DND-41 (cell line): ENCODE measurements around the gene HSD17B7.
A peak's percentile ranks its signal among the peaks of the same experiment; 100 is the strongest.

Experiments used
- ATAC-seq: fragments of 200-7000 bp; cut with Tn5 transposase; 3 replicates; pipeline ENCODE4 v1.9.1; 2021; ENCODE audit warnings: low read depth; ENCODE audit not compliant: insufficient read depth
- DNase-seq: peaks from one replicate; pipeline ENCODE4 v3.0.0-alpha.2; 2020
- H2AFZ ChIP-seq: 2 replicates; pipeline ENCODE4 v1.6.0; 2012; ENCODE audit warnings: low read depth, low read length
- H3K27ac ChIP-seq: 2 replicates; pipeline ENCODE4 v1.5.1; 2012; ENCODE audit warnings: low read length, inconsistent platforms
- H3K27me3 ChIP-seq: fragments of 200-600 bp; sonication (generic); 2 replicates; pipeline ENCODE4 v1.6.0; 2012; ENCODE audit warnings: low read length, mild to moderate bottlenecking, inconsistent platforms; ENCODE audit not compliant: insufficient read depth, poor library complexity
- H3K36me3 ChIP-seq: 2 replicates; pipeline ENCODE4 v1.5.1; 2012; ENCODE audit warnings: low read length, inconsistent platforms; ENCODE audit not compliant: insufficient read depth
- H3K4me1 ChIP-seq: 2 replicates; pipeline ENCODE4 v1.5.1; 2012; ENCODE audit warnings: mild to moderate bottlenecking, low read length; ENCODE audit not compliant: insufficient read depth
- H3K4me2 ChIP-seq: 2 replicates; pipeline ENCODE4 v1.6.0; 2012; ENCODE audit warnings: mild to moderate bottlenecking, moderate library complexity, low read length, inconsistent platforms; ENCODE audit not compliant: insufficient read depth
- H3K4me3 ChIP-seq, 2 experiments: fragments of 200-600 bp in 1 of 2; shearing (Covaris generic) in 1 of 2; 2 replicates each; pipeline ENCODE4 v1.5.1; 2012 to 2016; ENCODE audit warnings: inconsistent platforms in 2 of 2, low read length in 2 of 2, mild to moderate bottlenecking in 2 of 2, low read depth in 1 of 2, moderate library complexity in 1 of 2
- H3K79me2 ChIP-seq: 2 replicates; pipeline ENCODE4 v1.6.0; 2012; ENCODE audit warnings: low read length, inconsistent platforms; ENCODE audit not compliant: insufficient read depth
- H3K9ac ChIP-seq: 2 replicates; pipeline ENCODE4 v1.6.0; 2012; ENCODE audit warnings: low read depth, mild to moderate bottlenecking, inconsistent platforms, low read length, moderate library complexity
- H3K9me3 ChIP-seq: 2 replicates; pipeline ENCODE4 v1.5.1; 2012; ENCODE audit warnings: low read length, moderate library complexity, mild to moderate bottlenecking, inconsistent platforms; ENCODE audit not compliant: insufficient read depth, severe bottlenecking
- H4K20me1 ChIP-seq: 2 replicates; pipeline ENCODE4 v1.6.0; 2012; ENCODE audit warnings: low read length; ENCODE audit not compliant: insufficient read depth
- EZH2 ChIP-seq: IDR thresholded peaks from 3 replicates; pipeline ENCODE4 v1.6.1; 2012; ENCODE audit warnings: borderline replicate concordance, low read depth, mild to moderate bottlenecking, moderate library complexity, low read length, inconsistent platforms; ENCODE audit not compliant: severe bottlenecking
- TF ChIP-seq, protein P1 (sequence below): IDR thresholded peaks from 2 replicates; pipeline ENCODE4 v1.5.1; 2012; ENCODE audit warnings: borderline replicate concordance, low read length, moderate library complexity, mild to moderate bottlenecking; ENCODE audit not compliant: poor library complexity, severe bottlenecking; ENCODE audit errors: extremely low read depth

HSD17B7 gene

DNA sequence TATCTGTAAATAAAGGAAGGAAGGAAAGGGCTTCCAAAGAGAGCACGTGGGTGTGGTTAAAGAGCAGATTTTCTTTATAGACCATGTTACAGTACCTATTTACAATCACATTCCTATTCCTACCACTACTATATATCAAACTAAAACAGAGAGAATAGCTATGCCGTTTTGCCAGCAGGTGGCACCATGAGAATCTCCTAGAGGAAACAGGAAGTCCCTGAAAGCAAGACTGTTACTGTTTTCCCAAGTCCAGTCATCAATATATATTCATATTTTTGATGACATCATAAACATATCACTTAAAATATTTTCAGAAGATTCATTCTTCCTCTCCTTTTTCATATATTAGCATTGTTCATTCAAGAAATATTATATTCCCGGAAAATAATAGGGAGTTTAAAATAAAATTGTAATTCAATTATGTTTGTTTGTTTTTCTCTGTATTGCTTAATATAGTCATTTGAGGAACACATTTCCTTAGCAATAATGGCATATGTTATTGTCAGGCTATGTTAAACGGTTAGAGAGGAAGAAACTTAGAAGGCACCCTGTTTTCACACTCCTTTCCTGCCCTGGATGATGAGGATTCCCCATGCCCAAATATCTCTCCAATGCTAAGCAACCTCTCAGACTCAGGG is 63.9 kb downstream of the HSD17B7 start:
- no peak overlapping the region for H3K27ac ChIP-seq
- H3K27me3 ChIP-seq, result peaks cover 4% of the 10 kb centered on the region
- H4K20me1 ChIP-seq, result no peaks in the 10 kb centered on the region
- H3K36me3 ChIP-seq, result no peaks in the 10 kb centered on the region
- no peaks in the 10 kb centered on the region for H3K4me1 ChIP-seq
- H3K9ac ChIP-seq, result no peak overlapping the region
- H3K4me3 ChIP-seq, result no peak overlapping the region
- TF ChIP-seq EZH2, result no peak
- TF ChIP-seq, protein P1, sequence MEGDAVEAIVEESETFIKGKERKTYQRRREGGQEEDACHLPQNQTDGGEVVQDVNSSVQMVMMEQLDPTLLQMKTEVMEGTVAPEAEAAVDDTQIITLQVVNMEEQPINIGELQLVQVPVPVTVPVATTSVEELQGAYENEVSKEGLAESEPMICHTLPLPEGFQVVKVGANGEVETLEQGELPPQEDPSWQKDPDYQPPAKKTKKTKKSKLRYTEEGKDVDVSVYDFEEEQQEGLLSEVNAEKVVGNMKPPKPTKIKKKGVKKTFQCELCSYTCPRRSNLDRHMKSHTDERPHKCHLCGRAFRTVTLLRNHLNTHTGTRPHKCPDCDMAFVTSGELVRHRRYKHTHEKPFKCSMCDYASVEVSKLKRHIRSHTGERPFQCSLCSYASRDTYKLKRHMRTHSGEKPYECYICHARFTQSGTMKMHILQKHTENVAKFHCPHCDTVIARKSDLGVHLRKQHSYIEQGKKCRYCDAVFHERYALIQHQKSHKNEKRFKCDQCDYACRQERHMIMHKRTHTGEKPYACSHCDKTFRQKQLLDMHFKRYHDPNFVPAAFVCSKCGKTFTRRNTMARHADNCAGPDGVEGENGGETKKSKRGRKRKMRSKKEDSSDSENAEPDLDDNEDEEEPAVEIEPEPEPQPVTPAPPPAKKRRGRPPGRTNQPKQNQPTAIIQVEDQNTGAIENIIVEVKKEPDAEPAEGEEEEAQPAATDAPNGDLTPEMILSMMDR, result peak; percentile 86
- no peaks in the 10 kb centered on the region for H3K79me2 ChIP-seq
- no peak overlapping the region for H3K4me2 ChIP-seq
- peak overlapping the region; percentile 35; the same call in 1 of the 2 replicates for H2AFZ ChIP-seq
- peak; percentile 92 for ATAC-seq
- peak; percentile 64 for DNase-seq
- no peaks in the 10 kb centered on the region for H3K9me3 ChIP-seq

DNA sequence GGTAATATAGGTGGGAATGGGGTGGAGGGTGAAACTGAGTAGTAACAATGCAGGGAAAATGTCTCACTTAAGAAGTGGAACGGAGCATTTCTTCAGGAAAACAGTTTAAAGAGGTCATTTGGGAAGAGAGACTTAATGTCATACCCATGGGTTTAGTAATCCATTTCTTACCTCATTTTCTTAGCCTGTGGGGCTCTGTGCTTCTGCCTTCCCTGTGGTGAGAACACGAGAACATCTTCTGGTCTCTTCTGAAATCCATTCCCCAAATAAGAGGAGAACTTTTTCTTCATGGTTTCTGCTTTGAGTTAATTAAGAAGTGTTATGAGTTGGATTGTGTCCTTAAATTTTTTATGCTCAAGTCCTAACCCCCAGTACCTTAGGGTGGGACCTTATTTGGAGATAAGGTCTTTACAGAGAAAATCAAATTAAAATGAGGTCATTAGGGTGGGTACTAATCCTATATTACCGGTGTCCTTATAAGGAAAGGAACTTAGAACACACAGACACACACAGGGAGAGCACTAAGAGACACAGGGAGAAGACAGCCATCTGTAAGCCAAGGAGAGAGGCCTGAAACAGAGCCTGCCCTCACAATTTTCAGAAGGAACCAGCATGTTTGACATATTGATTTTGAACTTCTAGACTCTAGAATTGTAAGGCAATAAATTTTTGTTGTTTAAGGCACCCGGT is 65.1 kb downstream of the HSD17B7 start:
- Histone ChIP-seq H2AFZ (no peak overlapping the region), H3K27ac (no peak overlapping the region), H3K4me1 (no peaks in the 10 kb centered on the region), H3K27me3 (peaks cover 4% of the 10 kb centered on the region), H4K20me1 (no peaks in the 10 kb centered on the region), H3K4me2 (no peak overlapping the region), H3K9ac (no peak overlapping the region), H3K9me3 (no peaks in the 10 kb centered on the region), H3K36me3 (no peaks in the 10 kb centered on the region), H3K4me3 (no peak overlapping the region), H3K79me2 (no peaks in the 10 kb centered on the region)
- TF ChIP-seq, protein P1, result no peak
- no peak for TF ChIP-seq EZH2
- ATAC-seq, result no peak
- no peak for DNase-seq

DNA sequence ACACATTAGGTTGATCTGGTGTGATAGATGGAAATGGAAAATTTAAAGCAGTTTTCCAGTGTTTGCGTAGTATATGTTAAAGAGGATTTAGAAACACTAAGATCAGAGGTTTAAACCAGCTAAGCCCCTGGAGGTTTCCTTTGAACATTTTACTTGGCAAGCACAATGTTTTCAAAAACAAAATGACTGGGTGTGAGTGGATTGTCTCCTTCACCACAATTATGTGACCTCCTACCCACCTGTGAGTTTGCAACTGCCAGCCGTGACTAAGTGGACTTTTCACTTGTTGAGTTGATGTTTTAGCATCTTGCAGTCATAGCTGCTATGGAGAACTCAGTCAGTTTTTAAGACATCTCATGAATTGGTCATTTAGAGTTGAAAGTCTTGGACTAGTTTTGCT is 65.8 kb downstream of the HSD17B7 start:
- ATAC-seq (no peak), DNase-seq (no peak)
- Histone ChIP-seq H3K27me3 (peaks cover 4% of the 10 kb centered on the region), H3K4me1 (no peaks in the 10 kb centered on the region), H3K27ac (no peak overlapping the region), H4K20me1 (no peaks in the 10 kb centered on the region), H3K79me2 (no peaks in the 10 kb centered on the region), H3K9ac (no peak overlapping the region), H3K9me3 (no peaks in the 10 kb centered on the region), H3K4me2 (no peak overlapping the region), H2AFZ (no peak overlapping the region), H3K36me3 (no peaks in the 10 kb centered on the region), H3K4me3 (no peak overlapping the region)
- no peak for TF ChIP-seq EZH2
- TF ChIP-seq, protein P1, result no peak
